NCI-H2196 (cell line): ENCODE results near the gene SPSB2.

ENCODE experiments used
- DNase-seq: peaks from one replicate; lab custom pipeline; 2025; ENCODE audit not compliant: unreplicated experiment; lab: John Stamatoyannopoulos, UW

Gene SPSB2

DNA sequence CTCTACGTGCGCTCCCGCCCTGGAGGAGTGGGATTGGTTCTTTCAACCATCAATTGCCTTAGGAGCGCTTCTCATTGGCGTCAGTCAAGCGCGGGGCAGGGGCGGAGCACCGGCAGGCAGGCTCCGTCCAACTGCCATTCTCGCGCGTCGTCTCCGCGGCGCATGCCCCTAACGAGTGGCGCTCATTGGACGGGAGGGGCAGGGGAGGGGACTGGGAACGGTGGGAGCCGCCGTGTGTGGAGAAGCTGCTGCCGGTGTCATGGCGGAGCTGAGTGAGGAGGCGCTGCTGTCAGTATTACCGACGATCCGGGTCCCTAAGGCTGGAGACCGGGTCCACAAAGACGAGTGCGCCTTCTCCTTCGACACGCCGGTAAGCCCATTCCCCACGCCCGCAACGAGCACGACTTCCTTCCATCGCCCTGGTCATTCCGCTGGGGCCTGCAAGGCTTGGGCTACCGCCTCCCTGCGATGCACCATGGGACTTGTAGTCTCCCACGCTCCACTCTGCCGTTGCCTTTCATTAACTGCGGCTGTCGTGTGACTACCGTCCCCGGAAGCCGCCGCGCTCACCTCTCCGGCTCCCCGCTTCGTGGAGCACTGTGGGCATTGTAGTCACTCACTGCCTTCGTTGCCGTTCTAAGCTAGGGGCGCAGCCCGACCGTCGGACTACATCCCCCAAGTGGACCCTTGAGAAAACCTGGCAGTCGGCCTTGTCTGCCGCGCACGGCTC is 21.0 kb downstream of the SPSB2 start, which contains the start of gene USP5:
Gene USP5, plus strand, starts transcription at position 230 of the 730 bp plus-strand sequence. Its CDS starts 30 bp downstream, at position 260.
- peak; percentile 93 for DNase-seq

- peak; percentile 88 for DNase-seq
Measured at GRCh38 chr12:6851153-6851920, 21.8 kb downstream of the SPSB2 start, which contains the start of gene CDCA3. Gene CDCA3 (minus strand): TSS chr12:6851286. CDS start chr12:6850952, 334 bp downstream.

DNA sequence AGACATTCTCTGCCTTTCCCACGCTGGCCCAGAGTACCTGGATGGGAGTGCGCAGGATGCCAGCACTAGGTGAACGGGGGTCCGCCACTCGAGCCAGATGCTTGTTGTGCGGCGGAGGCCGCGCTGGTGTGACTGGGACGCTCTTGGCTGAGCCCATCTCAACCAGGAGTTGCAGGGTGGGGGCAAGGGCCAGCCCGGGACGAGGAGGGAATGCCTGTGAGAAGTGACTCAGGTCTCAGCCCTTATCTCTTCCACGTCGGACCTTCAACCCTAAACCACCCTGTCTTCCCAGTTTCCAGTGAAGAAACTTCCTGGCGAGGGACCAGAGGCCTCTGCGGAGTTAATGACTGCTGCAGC is 22.3 kb downstream of the SPSB2 start:
- no peak for DNase-seq

- no peak for DNase-seq
Measured at GRCh38 chr12:6849976-6850560, 23.0 kb downstream of the SPSB2 start.

- no peak for DNase-seq
Measured at GRCh38 chr12:6849427-6849826, 23.7 kb downstream of the SPSB2 start.

GRCh38 chr12:6847676-6848075 is 25.4 kb downstream of the SPSB2 start:
- DNase-seq, result no peak

DNA sequence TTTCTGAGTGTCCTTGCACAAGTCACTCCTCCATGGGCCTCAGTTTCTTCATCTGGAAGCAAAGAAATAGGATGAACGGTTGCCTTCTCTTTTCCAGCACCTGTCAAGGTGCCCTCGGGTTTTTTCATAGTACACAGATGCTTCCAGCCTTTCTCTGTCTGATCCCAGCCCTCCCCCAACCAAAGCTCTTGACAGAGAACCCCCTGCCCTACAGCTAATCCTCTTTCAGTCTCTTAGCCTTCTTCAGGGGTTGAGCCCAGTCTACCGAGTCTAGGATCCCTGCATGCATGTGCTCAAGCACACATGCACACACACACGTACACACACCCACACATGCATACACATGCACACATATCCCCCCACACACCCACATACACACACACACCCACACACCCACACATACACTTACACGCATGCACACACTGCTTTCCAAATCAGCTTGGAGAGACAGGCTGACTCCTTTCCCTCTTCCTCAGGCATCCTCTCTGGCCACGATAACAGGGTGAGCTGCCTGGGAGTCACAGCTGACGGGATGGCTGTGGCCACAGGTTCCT is 26.7 kb downstream of the SPSB2 start:
- no peak for DNase-seq

DNA sequence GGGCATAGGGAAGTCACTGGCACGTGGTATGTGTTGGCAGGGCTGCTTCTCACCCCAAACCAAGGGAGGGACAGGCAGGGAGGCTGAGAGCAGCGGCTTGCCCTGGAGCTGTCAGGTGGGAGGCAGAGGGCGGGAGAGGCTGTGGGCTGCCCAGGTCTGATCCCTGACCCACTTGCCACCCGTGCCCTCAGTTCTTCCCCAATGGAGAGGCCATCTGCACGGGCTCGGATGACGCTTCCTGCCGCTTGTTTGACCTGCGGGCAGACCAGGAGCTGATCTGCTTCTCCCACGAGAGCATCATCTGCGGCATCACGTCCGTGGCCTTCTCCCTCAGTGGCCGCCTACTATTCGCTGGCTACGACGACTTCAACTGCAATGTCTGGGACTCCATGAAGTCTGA is 27.7 kb downstream of the SPSB2 start:
- DNase-seq, result no peak

- DNase-seq, result no peak
Measured at GRCh38 chr12:6843118-6843902, 29.8 kb downstream of the SPSB2 start.

- no peak for DNase-seq
Measured at GRCh38 chr12:6842075-6842474, 31.0 kb downstream of the SPSB2 start.

- DNase-seq, result no peak
Measured at GRCh38 chr12:6840761-6841515, 32.2 kb downstream of the SPSB2 start, which contains the start of gene GNB3. Gene GNB3 (plus strand): TSS chr12:6840925. CDS start chr12:6841288, 363 bp downstream.

GRCh38 chr12:6840330-6840729 is 32.8 kb downstream of the SPSB2 start:
- DNase-seq, result no peak

- peak; percentile 41 for DNase-seq
Measured at GRCh38 chr12:6839482-6840201, 33.5 kb downstream of the SPSB2 start.

GRCh38 chr12:6838854-6839253 is 34.2 kb downstream of the SPSB2 start:
- no peak for DNase-seq

- DNase-seq, result no peak
Measured at GRCh38 chr12:6837370-6838060, 35.6 kb downstream of the SPSB2 start.

- DNase-seq, result no peak
Measured at GRCh38 chr12:6836851-6837250, 36.3 kb downstream of the SPSB2 start.

DNA sequence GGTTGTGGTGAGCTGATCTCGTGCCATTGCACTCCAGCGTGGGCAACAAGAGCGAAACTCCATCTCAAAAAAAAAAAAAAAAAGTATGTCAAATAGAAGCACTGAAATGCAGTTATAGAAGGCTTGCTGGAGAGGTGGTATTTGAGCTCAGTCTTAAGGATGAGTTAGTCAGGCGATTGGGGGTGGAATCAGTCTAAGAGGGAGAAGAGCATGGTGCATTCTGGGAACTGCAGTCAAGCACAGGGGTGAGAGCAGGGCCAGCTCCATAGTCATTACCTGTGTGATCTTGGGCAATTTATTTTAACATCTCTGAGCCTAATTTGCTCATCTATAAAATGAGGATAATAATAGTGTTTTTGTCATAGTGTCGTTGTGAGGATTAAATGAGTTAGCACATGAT is 38.2 kb downstream of the SPSB2 start:
- no peak for DNase-seq

DNA sequence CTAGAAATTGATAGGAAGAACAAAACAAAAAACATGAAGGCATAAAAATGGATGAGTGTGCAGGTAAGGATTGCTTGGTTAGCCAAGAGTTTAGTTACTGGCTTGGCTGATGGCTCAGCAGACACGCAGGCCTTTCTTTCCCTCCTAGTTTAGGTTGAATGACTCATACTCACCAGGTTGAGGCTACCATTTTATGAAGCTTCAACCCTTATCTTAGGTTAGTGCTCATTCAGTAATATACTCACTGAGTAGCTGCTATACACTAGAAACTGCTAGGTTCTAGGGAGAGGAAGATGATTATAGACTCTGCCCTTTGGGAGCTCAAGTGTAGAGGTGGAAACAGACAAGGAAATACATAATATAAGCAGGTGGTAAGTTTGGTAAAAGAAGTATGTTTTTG is 38.8 kb downstream of the SPSB2 start:
- no peak for DNase-seq
